OCI-LY7 (cell line): ENCODE results near the gene DNMT3A.

Source experiments
- CTCF ChIP-seq: fragments of 200-600 bp; sonication (generic); conservative IDR thresholded peaks from 2 replicates; pipeline ENCODE4 v1.5.1; 2014; ENCODE audit warnings: mild to moderate bottlenecking, antibody characterized with exemption, low read length, moderate library complexity, mixed read lengths
- EZH2phosphoT487 ChIP-seq: fragments of 200-600 bp; sonication (generic); IDR thresholded peaks from 2 replicates; pipeline ENCODE4 v1.6.1; 2018; ENCODE audit warnings: low read depth, borderline replicate concordance, mild to moderate bottlenecking, mixed run types, antibody characterized with exemption, low read length, moderate library complexity, mixed read lengths

- TF ChIP-seq CTCF = no peak
- TF ChIP-seq EZH2phosphoT487 = no peak
Measured at GRCh38 chr2:25300001-25300400, 41.7 kb downstream of the DNMT3A start.
